Activated CD8-positive, alpha-beta T cell treated with anti-CD3 and anti-CD28 coated beads for 36 hours (primary cell): Measurements from ENCODE around the gene OR4K13. TPM values are rescaled to one million over a fixed set of nuclear protein-coding genes. Genes with fewer than 3 reads are reported as not detected.

Experiments used
- ATAC-seq: fragments of 200-7000 bp; cut with Tn5 transposase; one replicate; pipeline ENCODE4 v1.10.0; 2021; ENCODE audit warnings: mild to moderate bottlenecking, moderate library complexity
- CTCF ChIA-PET: fragments of 350-600 bp; sonication (Branson Sonifier 250); formaldehyde crosslinking; loops from one replicate; lab custom pipeline; 2021; ENCODE audit warnings: antibody characterized with exemption; lab: Charles Lee
- POLR2A ChIA-PET: fragments of 350-600 bp; sonication (Branson Sonifier 250); formaldehyde crosslinking; loops from one replicate; lab custom pipeline; 2021; ENCODE audit warnings: antibody characterized with exemption; lab: Charles Lee
- DNase-seq: peaks from one replicate; pipeline ENCODE4 v3.0.0-alpha.2; 2020
- H3K27ac Mint-ChIP-seq: one replicate; pipeline ENCODE4 v1.8.0; 2021; ENCODE audit warnings: mild to moderate bottlenecking, mixed read lengths
- H3K27me3 Mint-ChIP-seq: one replicate; pipeline ENCODE4 v1.8.0; 2021; ENCODE audit warnings: mixed read lengths
- H3K36me3 Mint-ChIP-seq: one replicate; pipeline ENCODE4 v1.8.0; 2021; ENCODE audit warnings: low read depth, mixed read lengths
- H3K4me1 Mint-ChIP-seq: one replicate; pipeline ENCODE4 v1.8.0; 2021; ENCODE audit warnings: low read depth, mixed read lengths
- H3K4me3 Mint-ChIP-seq: one replicate; pipeline ENCODE4 v1.8.0; 2021; ENCODE audit warnings: mild to moderate bottlenecking, moderate library complexity, mixed read lengths
- H3K9me3 Mint-ChIP-seq: one replicate; pipeline ENCODE4 v1.8.0; 2021; ENCODE audit warnings: mixed read lengths
- intact Hi-C: fragments of 100-400 bp; cut with micrococcal nuclease; formaldehyde crosslinking; loops from one replicate; pipeline ENCODE4 v1.10.0; 2022
- total RNA-seq, 2 experiments: library from RNA; stranded (reverse); gene quantifications; one replicate each; pipeline ENCODE4 v1.2.3, GENCODE V29; 2021
- TF ChIP-seq, protein P1 (sequence below): fragments of 200-600 bp; IDR thresholded peaks from one replicate; pipeline ENCODE4 v1.8.0; 2022; ENCODE audit warnings: antibody characterized with exemption, mild to moderate bottlenecking

The OR4K13 gene, protein sequence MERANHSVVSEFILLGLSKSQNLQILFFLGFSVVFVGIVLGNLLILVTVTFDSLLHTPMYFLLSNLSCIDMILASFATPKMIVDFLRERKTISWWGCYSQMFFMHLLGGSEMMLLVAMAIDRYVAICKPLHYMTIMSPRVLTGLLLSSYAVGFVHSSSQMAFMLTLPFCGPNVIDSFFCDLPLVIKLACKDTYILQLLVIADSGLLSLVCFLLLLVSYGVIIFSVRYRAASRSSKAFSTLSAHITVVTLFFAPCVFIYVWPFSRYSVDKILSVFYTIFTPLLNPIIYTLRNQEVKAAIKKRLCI
- not detected for total RNA-seq

DNA sequence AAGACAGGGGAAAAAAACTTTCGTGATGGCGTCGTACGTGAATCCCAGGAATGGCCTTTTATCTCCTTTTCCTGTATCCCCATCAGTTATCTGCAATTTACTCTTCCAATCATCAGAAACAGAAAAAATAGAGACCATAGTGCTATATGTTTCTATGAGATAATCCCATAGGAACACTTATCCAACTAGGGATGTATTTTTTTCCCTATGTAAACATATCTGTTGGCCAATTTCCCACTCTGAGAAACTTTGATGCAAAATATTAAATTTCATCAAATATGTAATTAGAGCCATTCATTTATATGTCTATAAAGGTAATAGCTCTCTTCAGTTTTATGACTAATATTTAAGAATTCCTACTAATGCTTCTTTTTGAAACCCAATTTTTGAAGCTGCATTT is at the start of gene OR4K13:
OR4K13 (minus strand) TSS at position 101 of the 400 bp plus-strand sequence. CDS start 1,280 bp downstream, outside the sequence.
- CTCF ChIA-PET, result no interaction called here
- POLR2A ChIA-PET, result no interaction called here
- no peaks in the 10 kb centered on the region for H3K4me1 Mint-ChIP-seq
- H3K9me3 Mint-ChIP-seq, result peaks cover 4% of the 10 kb centered on the region
- H3K27ac Mint-ChIP-seq, result no peak within 1 kb of the TSS
- intact Hi-C loops, result no loop called here
- no peak within 1 kb of the TSS for H3K4me3 Mint-ChIP-seq
- no peak for DNase-seq
- H3K27me3 Mint-ChIP-seq, result peaks cover 1% of the 10 kb centered on the region
- TF ChIP-seq, protein P1, sequence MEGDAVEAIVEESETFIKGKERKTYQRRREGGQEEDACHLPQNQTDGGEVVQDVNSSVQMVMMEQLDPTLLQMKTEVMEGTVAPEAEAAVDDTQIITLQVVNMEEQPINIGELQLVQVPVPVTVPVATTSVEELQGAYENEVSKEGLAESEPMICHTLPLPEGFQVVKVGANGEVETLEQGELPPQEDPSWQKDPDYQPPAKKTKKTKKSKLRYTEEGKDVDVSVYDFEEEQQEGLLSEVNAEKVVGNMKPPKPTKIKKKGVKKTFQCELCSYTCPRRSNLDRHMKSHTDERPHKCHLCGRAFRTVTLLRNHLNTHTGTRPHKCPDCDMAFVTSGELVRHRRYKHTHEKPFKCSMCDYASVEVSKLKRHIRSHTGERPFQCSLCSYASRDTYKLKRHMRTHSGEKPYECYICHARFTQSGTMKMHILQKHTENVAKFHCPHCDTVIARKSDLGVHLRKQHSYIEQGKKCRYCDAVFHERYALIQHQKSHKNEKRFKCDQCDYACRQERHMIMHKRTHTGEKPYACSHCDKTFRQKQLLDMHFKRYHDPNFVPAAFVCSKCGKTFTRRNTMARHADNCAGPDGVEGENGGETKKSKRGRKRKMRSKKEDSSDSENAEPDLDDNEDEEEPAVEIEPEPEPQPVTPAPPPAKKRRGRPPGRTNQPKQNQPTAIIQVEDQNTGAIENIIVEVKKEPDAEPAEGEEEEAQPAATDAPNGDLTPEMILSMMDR, result no peak
- H3K36me3 Mint-ChIP-seq, result no peaks in the 10 kb centered on the region
- ATAC-seq, result no peak

DNA sequence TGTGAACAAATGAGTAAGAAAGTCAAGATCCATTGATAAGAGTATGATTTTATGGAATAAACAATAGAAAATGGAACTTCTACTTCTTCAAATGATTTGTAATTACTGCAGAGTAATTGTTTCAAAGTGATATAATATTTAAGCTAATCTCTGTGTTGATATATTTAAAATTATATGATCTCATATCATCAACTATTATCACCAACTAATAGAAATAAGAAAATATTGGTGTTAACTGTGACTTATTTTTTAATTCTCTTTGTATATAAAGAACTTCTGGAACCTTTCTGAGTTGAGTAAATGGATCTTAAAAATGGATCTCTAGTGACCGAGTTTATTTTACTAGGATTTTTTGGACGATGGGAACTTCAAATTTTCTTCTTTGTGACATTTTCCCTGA is 23.9 kb upstream of the OR4K13 start, which contains the start of gene OR4L1:
OR4L1 (plus strand) TSS at position 301 of the 400 bp plus-strand sequence; CDS start at position 301, 0 bp downstream.
- DNase-seq, result no peak
- intact Hi-C loops, result no loop called here
- no peak within 1 kb of the TSS for H3K4me3 Mint-ChIP-seq
- peaks cover 3% of the 10 kb centered on the region for H3K27me3 Mint-ChIP-seq
- no peaks in the 10 kb centered on the region for H3K4me1 Mint-ChIP-seq
- no peak within 1 kb of the TSS for H3K27ac Mint-ChIP-seq
- no peaks in the 10 kb centered on the region for H3K36me3 Mint-ChIP-seq
- TF ChIP-seq, protein P1, result no peak
- ATAC-seq, result no peak
- POLR2A ChIA-PET, result no interaction called here
- H3K9me3 Mint-ChIP-seq, result no peaks in the 10 kb centered on the region
- CTCF ChIA-PET, result no interaction called here

DNA sequence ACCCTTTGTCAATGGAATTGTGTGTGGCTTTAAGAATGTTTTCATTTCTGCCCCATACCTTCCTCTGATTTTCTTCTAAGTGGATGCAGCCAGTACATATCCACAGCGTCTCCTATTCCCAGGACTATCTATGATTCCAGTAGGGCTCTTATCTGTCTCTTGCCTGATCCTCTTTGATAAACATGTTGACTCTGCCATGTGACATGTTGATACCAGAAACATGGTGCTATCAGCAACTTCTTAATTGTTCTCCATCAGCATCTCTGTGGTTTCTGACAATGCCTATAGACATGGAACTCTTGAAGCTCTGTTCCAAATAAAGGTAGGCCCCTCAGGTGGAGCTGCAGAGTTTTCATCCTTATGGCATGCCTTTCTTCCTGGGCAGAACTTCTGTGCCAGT is 12.4 kb upstream of the OR4K13 start:
- Mint-ChIP-seq H3K4me3 (no peak overlapping the region), H3K9me3 (no peaks in the 10 kb centered on the region), H3K36me3 (no peaks in the 10 kb centered on the region), H3K4me1 (no peaks in the 10 kb centered on the region), H3K27me3 (peaks cover 8% of the 10 kb centered on the region), H3K27ac (no peak overlapping the region)
- CTCF ChIA-PET, result no interaction called here
- DNase-seq, result no peak
- TF ChIP-seq, protein P1, result no peak
- POLR2A ChIA-PET, result no interaction called here
- no peak for ATAC-seq
- intact Hi-C loops, result no loop called here

DNA sequence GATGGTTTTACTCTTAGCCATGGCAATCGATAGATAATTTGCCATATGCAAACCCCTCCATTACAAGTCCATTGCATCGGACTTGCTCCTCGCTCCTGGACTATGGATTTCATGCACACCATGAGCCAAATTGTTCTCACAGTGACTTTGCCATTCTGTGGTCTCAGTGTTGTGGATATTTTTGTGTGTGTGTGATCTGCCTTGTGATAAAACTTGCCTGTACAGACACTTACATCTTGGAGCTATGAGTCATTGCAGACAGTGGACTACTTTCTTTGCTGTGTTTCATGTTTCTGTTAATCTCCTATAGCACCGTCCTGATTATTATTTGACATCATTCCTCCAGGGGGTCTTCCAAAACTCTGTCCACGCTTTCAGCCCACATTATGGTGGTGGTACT is 8.4 kb upstream of the OR4K13 start:
- ChIA-PET CTCF (no interaction called here), POLR2A (no interaction called here)
- intact Hi-C loops, result no loop called here
- DNase-seq (no peak), ATAC-seq (no peak)
- TF ChIP-seq, protein P1, result no peak
- H3K4me1 Mint-ChIP-seq, result no peaks in the 10 kb centered on the region
- H3K9me3 Mint-ChIP-seq, result peaks cover 4% of the 10 kb centered on the region
- H3K27me3 Mint-ChIP-seq, result peaks cover 6% of the 10 kb centered on the region
- H3K4me3 Mint-ChIP-seq, result no peak overlapping the region
- H3K27ac Mint-ChIP-seq, result no peak overlapping the region
- no peaks in the 10 kb centered on the region for H3K36me3 Mint-ChIP-seq

DNA sequence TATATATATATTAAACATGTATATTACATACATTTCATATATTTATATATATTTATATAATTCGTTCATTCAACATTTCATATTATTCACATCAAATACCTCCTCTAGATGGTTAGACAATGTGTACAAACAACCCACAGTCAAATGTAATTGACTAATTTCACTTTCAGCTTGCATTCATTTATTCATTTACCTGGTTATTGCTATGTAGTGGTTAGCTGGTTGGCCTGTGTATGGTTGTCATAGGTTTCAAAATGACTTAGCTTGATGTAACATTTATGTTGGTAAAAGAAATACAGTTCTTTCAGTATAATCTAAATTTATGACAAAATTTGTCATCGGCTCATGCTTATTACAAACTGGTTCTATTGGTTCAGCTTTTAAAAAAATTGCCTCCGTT is 389 bp downstream of the OR4K13 start:
- H3K4me1 Mint-ChIP-seq, result no peaks in the 10 kb centered on the region
- DNase-seq, result no peak
- TF ChIP-seq, protein P1, result no peak
- CTCF ChIA-PET, result no interaction called here
- no peak overlapping the region for H3K27ac Mint-ChIP-seq
- intact Hi-C loops, result no loop called here
- no peak for ATAC-seq
- peaks cover 4% of the 10 kb centered on the region for H3K9me3 Mint-ChIP-seq
- POLR2A ChIA-PET, result no interaction called here
- no peaks in the 10 kb centered on the region for H3K36me3 Mint-ChIP-seq
- peaks cover 1% of the 10 kb centered on the region for H3K27me3 Mint-ChIP-seq
- no peak overlapping the region for H3K4me3 Mint-ChIP-seq
